GM12874 (cell line): ENCODE results near the gene KNDC1.

Experiments
- TF ChIP-seq, protein P1 (sequence below): IDR thresholded peaks from 2 replicates; pipeline ENCODE4 v1.5.1; 2011; ENCODE audit warnings: low read depth, mild to moderate bottlenecking, control low read depth, low read length, moderate library complexity; ENCODE audit not compliant: insufficient read depth

The KNDC1 gene

DNA sequence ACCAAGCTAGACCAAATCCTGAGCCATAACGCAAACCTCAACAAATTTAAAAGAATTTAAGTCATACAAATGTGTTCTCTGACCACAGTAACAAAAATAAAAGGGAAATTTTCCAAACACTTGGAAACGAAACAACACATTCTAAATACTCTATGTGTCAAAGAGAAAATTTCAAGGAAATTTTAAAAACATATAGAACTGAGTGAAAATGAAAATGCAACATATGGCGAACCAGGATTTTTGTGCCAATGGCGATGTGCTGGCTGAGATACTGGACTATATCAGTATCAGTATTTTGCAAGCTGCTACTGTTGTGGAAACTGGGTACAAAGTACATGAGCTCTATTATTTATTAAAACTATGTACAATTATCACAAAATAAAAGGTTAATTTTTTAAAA is 34.1 kb downstream of the KNDC1 start:
- TF ChIP-seq, protein P1, sequence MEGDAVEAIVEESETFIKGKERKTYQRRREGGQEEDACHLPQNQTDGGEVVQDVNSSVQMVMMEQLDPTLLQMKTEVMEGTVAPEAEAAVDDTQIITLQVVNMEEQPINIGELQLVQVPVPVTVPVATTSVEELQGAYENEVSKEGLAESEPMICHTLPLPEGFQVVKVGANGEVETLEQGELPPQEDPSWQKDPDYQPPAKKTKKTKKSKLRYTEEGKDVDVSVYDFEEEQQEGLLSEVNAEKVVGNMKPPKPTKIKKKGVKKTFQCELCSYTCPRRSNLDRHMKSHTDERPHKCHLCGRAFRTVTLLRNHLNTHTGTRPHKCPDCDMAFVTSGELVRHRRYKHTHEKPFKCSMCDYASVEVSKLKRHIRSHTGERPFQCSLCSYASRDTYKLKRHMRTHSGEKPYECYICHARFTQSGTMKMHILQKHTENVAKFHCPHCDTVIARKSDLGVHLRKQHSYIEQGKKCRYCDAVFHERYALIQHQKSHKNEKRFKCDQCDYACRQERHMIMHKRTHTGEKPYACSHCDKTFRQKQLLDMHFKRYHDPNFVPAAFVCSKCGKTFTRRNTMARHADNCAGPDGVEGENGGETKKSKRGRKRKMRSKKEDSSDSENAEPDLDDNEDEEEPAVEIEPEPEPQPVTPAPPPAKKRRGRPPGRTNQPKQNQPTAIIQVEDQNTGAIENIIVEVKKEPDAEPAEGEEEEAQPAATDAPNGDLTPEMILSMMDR = no peak

DNA sequence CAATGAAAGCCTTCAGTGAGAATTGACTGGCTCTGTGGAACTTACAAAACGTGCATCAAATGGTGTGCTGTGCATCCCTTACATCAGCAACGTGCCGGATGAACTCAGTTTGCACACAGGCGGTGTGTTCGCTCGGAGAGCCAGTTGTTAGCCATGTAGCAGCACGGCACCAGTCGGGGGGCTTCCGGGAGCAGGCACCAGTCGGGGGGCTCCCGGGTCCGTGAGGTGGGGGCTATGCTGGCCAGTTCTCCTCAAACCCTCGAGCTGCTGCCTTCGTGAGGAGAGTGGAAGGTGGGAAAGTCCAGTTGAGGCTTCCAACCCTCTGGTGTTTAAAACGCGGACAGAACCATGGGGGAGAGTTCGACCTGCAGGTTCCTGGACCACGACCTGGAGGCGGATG is 35.1 kb downstream of the KNDC1 start:
- TF ChIP-seq, protein P1 = no peak

DNA sequence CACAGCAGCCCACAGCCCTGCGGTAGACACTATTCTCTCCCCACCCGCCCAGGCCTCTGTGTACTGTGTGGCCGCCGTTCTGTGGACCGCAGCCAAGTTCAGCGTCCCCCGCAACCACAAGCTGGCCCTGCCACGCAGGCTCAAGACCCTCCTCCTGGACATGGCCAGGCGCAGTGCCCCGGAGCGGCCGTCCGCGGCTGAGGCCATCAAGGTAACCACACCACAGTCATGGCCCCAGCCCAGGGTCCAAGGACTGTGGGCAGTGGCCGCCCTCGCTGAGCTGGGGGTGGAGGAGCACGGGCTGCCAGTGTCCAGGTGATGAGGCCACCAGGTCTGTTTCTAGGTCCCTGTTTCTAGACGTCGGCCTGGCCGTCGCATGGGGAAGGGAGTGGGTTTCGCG is 35.6 kb downstream of the KNDC1 start:
- TF ChIP-seq, protein P1 = no peak

DNA sequence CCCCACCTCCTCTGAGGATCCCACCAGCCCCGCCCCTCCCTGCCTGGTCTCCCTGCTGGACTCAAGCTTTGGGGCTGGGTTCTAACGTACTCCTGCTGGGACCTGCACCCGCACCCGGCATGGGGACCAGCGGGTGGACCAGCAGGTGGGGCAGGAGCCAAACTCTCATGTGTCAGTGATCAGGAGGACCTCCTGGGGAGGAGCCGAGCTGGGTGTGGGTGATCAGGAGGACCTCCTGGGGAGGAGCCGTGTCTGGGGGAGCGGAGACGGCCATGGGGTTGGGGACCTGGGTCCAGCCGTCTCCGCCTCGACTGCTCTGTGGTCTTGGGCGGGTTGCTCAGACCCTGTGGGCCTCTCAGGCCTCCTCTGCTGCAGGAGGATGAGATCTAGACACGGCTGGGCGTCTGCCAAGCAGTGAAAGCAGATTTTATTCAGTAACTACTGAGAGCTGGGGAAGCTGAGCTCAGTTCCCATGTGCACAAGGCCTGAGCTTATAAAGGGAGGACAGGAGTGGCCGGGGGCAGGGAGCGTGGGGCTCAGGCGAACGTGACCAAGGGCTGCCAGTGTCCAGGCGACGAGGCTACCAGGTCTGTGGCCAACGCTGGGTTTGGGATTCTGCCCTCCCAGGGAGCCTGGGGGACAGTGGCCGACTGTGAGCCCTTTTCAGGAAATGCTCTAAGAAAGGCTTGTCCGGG is 36.3 kb downstream of the KNDC1 start:
- TF ChIP-seq, protein P1 = no peak

DNA sequence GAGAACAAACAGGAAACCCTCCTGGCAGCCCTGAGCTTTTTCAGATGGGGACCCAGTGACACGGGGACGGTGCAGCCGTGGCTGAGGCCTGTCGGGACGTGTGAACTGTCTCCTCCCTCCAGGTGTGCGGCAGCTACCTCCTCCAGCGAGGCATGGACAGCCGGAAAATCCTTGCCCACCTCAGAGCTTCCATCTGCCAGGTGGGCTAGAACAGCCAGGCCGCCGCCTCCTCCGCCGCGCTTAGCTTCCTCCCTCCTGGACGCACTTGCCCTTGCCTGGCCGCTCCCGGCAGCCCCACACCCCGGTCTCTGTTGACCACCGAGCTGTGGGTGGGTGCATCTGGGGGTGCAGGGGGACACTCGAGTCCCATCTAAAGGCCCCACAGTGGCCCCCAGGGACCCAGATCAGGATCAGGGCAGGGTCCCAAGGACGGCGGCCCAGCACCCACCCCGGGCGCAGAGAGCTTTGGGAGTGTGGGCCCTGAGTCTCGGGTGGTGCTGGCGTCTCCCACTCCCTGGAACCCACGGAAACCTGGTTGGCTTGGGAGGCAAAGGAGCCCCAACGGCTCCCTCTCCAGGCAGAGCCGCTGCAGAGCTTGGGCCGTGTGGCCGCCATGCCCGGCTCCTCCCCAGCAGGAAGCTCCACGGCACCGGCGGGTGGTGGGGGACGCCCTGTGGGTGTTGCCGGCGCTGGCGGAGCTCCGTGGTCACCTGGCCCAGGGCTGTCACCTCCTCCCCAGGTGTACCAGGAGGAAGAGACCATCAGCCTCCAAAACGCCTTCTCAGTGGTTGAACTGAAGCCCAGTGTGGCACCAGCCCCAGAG is 37.1 kb downstream of the KNDC1 start:
- TF ChIP-seq, protein P1 = no peak

DNA sequence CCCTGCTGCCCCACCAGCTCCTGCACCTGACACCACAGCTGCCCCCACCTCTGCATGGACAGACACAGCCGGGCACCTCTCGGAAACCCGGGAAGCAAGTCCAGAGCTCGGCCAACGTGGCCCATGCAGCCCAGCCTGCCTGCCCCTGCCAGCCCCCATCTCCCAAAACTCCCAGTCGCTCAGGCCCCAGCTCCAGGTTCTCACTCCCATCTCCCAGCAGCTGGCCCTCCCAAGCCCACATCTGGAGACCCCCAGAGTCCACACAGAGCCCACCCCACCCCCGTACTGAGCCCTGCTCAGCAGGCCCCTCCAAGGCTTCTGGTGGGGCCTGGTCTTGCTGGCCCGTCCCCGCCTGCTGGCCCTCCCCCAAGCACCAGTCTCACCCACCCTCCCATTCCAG is 37.8 kb downstream of the KNDC1 start:
- TF ChIP-seq, protein P1 = no peak

DNA sequence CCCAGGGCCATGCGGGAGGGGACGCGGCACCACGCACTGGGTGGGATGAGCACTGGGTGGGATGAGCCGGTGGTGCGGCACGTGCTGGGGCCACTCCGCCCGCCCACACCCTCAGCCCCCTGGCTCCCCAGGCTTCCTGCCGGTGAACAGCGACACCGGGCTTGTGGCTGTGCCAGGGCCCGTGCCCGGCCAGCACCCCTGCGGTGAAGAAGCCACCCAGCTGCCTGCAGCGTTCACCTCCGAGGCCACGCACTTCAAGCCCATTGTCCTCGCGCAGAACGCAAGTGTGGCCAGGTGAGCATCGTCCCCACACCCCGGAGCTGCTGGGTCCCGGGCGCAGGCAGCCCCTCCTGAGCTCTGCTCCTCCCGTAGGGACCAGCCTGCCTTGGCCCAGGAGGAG is 38.2 kb downstream of the KNDC1 start:
- TF ChIP-seq, protein P1 = no peak
